ENCODE data around the gene CXCL1. TPM values are rescaled to one million over a fixed set of nuclear protein-coding genes. Genes with fewer than 3 reads are reported as not detected.

The CXCL1 gene
- total RNA-seq, 4 donors from 2014 or later = 1.5 to 1.8 TPM; not detected in 2

DNA sequence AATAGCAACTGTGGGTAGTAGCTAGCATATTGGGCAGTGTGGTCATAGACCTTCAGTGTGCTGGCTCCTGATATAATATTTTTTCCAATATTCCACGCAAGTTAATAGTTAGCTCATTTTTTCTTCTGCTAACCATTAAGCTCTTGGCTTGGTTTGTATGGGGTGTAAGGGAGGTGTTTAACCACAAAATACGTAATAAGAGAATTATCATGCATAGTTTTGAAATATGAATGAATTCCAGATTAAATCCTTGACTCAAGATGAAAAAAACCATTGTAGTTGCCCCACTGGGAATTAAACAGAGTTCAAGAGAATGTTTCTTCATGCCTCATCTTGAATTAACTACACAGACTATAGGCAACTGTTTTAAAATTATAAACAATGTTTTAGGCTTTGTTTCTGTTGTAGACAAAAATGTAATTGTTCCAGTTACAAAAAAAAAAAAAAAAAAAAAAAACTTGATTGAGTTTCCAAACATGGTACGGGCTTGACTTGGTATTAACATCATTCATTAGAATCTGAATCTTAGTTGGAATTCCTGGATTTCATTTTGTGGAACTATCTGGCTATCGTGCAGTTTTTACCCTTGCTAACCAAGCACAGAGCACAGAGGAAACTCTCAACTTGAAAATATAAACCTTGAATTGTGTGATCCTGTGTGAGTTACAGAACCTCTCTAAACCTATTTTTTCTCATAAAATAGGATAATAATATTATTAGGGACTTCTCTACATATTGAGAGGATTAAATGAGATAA lies 28.4 kb downstream of the CXCL1 start:
- TF ChIP-seq, protein P1, sequence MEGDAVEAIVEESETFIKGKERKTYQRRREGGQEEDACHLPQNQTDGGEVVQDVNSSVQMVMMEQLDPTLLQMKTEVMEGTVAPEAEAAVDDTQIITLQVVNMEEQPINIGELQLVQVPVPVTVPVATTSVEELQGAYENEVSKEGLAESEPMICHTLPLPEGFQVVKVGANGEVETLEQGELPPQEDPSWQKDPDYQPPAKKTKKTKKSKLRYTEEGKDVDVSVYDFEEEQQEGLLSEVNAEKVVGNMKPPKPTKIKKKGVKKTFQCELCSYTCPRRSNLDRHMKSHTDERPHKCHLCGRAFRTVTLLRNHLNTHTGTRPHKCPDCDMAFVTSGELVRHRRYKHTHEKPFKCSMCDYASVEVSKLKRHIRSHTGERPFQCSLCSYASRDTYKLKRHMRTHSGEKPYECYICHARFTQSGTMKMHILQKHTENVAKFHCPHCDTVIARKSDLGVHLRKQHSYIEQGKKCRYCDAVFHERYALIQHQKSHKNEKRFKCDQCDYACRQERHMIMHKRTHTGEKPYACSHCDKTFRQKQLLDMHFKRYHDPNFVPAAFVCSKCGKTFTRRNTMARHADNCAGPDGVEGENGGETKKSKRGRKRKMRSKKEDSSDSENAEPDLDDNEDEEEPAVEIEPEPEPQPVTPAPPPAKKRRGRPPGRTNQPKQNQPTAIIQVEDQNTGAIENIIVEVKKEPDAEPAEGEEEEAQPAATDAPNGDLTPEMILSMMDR (IDR thresholded peaks at IDR 0.05; ENCODE audit: low read depth) = no peak

DNA sequence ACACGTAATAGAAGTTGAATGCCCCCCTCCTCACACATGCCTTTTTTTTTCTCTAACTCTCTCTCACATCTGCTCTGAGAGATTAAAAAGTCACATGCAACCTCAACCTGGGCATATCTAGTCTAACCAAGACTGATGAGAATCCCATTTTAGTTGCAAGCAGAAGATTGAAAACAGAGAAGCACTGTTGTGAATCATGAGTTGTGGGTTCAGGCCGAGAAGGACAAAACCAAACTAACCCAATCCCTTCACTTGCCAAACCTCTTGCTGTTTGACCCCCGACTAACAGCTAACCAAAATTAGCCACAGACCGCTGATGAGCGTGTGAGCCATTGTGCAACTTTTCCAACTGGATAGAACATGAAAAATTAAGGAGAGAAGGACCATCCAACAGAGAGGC lies 31.8 kb downstream of the CXCL1 start:
- TF ChIP-seq, protein P1 (IDR thresholded peaks at IDR 0.05; ENCODE audit: low read depth) = no peak

DNA sequence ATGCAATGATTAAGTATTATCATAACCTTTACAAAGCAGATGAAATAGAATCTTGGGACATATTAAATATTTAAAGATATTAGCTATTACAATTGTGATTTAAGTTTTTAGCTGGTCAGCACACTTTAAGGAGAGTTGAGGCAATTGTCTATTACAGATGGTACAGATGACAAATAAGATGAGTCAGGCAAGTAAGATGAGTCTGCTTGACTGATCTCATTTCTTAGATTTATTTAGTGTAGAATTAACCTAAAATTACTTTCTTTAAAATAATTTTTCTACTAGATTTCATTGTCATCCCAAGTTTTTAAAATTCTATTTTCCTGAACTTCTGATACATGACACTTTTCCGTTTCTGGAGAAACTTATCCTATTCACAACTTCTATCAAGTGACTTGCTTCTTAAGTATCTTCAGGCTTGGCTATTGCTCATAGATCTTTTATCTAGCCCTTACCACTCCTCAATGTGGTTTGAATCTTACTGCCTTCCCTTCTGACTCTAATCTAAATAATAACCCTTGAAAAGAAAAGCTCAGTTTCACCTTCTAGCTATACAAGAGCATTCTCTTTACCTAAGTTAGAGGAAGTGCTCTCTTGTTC lies 32.9 kb downstream of the CXCL1 start:
- TF ChIP-seq, protein P1 (IDR thresholded peaks at IDR 0.05; ENCODE audit: low read depth) = no peak

DNA sequence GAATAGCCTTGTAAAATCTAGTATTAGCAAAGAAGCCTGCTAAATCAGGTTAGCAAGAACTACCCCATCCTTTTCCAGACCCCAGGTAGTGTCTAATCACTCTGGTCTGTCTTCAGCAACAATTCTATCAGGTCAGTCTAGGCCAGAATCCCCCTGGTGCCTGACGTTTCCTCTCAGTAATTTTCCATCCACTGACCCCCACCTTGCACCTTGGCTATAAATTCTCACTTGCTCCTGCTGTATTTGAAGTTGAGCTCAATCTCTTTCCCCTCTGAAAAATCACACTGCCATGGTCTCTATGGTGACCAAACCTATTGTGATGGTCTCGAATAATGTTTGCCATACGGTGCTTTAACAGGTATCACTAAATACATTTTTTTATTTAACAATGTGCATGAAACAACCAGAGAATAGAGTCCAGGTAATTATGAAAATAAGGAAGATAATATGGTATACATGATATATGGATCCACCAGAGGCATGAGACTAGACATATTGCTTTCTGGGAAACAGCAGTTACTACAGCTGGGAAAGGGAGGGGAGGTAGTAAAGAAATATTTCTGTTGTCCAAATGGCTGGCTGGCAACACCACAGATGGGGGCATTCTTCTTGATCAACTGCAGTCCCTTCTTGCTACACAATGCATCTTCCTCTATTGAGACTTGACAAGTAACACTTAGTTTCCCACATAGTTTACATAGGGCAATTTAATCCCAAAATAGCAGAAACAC lies 33.8 kb downstream of the CXCL1 start:
- TF ChIP-seq, protein P1 (IDR thresholded peaks at IDR 0.05; ENCODE audit: low read depth) = no peak

DNA sequence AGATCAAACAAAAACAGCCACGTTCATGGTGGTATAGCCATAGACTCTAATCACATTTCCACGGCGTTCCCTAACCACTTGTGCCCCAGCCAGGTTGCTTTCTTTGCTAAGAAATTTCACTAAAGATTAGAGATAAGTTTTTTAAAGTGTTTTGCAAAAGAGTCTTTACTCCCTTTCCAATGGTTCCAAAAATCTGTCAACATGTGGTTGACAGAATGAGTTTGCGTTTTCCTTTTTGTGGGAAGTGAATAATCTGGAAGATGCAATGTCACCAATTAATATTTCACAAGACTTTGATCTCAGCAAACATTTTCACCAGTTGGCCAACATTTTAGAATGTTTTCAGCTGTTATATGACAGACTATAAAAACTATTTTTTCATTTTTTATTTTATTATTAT lies 35.3 kb downstream of the CXCL1 start:
- TF ChIP-seq, protein P1 (IDR thresholded peaks at IDR 0.05; ENCODE audit: low read depth) = no peak

DNA sequence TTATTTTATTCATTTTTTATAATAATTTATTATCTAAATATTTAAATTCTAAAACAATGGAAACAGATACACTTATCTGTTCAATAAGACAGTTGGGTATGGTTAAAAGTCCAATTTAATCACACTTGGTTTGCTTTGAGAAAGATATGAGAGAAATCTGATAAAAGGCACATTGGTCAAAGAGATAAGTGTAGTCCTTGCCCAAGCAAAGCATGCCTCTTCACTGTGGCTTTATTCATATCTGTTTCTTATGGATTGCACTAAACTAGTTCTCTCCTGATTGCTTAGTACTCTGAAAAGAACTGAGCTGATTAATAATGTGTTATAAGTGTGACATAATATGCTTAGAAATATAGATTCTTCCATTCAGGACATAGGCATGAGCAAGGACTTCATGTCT lies 39.8 kb downstream of the CXCL1 start:
- TF ChIP-seq, protein P1 (IDR thresholded peaks at IDR 0.05; ENCODE audit: low read depth) = no peak

DNA sequence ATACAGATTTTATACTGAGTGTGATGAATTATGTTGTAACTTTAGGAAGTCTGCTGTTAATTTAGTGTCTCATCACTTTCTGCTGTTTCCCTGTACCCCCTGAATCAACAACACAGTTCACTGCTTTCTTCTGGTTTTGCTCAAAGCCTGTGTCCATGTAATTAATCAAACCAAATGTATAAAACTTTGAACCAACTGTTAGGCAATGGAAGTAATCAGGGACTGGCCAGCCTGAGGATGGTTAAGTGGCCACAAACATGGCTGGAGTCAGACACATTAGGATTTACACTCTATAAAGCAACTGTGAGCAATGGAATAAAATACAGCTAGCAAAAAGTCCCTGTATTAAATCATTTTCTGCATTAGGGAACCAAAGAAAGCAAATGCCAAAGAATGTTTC lies 42.6 kb downstream of the CXCL1 start:
- TF ChIP-seq, protein P1 (IDR thresholded peaks at IDR 0.05; ENCODE audit: low read depth) = no peak
